Right atrium auricular region (tissue), 2 donors: ENCODE measurements around the gene SLFN14. TPM values are rescaled to one million over a fixed set of nuclear protein-coding genes. Genes with fewer than 3 reads are reported as not detected.

Source experiments
- DNase-seq: peaks from one replicate; pipeline ENCODE4 v3.0.0-alpha.2; 2019; ENCODE audit warnings: low spot score
- H3K27ac ChIP-seq, 2 donors: fragments of 200-600 bp; sonication (generic); 1 replicate in 1 of 2; 2 replicates in 1 of 2; pipeline ENCODE4 v1.5.1; 2016 to 2019
- H3K27me3 ChIP-seq, 2 donors: fragments of 200-600 bp; sonication (generic); one replicate each; pipeline versions ENCODE4 v1.5.1 to v1.6.0; 2017 to 2019
- H3K36me3 ChIP-seq: fragments of 200-600 bp; sonication (generic); one replicate; pipeline ENCODE4 v1.5.1; 2016
- H3K4me1 ChIP-seq, 2 donors: fragments of 200-600 bp; sonication (generic); one replicate each; pipeline versions ENCODE4 v1.5.1 to v1.6.0; 2017 to 2019
- H3K4me3 ChIP-seq, 2 donors: fragments of 200-600 bp; sonication (generic); 1 replicate in 1 of 2; 2 replicates in 1 of 2; pipeline ENCODE4 v1.5.1; 2017 to 2019; ENCODE audit warnings: mild to moderate bottlenecking in 1 of 2, moderate library complexity in 1 of 2
- H3K9me3 ChIP-seq, 2 donors: fragments of 200-600 bp; sonication (generic); one replicate each; pipeline ENCODE4 v1.5.1; 2019
- total RNA-seq, 2 donors: library from RNA; depleted of rRNA; stranded (reverse); fragments of >200 nt; gene quantifications; one replicate each; pipeline ENCODE4 v1.1.0, GENCODE V29; 2016
- TF ChIP-seq, protein P1 (sequence below), 2 donors: fragments of 200-600 bp; sonication (generic); IDR thresholded peaks; one replicate each; pipeline ENCODE4 v1.5.1; 2019; ENCODE audit warnings: antibody characterized with exemption in 2 of 2

SLFN14 gene
- total RNA-seq, 2 donors from 2014 or later, result not detected

DNA sequence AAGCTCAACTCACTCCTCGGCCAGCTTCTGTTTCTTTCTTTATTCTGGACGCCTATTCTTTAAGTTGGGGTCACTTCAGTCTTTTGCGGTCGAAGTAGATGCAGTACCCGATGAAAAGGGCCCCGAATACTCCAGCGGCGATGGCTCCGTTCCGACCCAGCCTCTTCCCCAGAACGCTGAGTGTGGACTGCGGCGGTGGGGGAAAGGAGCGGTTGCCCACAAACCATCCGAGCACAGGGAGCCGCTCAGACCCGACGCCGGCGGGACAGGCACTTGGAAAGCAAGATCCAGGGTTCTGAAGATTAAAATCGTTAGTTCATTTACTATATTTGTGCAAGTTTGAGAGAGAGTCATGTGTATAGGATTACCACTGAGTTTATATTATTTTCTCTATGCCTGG is 45.6 kb downstream of the SLFN14 start:
- Histone ChIP-seq H3K27me3 (peaks cover 0 to 4% of the 10 kb centered on the region in 2 donors), H3K27ac (no peak overlapping the region), H3K4me1 (no peaks in the 10 kb centered on the region), H3K4me3 (no peak overlapping the region), H3K9me3 (no peaks in the 10 kb centered on the region), H3K36me3 (no peaks in the 10 kb centered on the region)
- no peak for DNase-seq
- TF ChIP-seq, protein P1, sequence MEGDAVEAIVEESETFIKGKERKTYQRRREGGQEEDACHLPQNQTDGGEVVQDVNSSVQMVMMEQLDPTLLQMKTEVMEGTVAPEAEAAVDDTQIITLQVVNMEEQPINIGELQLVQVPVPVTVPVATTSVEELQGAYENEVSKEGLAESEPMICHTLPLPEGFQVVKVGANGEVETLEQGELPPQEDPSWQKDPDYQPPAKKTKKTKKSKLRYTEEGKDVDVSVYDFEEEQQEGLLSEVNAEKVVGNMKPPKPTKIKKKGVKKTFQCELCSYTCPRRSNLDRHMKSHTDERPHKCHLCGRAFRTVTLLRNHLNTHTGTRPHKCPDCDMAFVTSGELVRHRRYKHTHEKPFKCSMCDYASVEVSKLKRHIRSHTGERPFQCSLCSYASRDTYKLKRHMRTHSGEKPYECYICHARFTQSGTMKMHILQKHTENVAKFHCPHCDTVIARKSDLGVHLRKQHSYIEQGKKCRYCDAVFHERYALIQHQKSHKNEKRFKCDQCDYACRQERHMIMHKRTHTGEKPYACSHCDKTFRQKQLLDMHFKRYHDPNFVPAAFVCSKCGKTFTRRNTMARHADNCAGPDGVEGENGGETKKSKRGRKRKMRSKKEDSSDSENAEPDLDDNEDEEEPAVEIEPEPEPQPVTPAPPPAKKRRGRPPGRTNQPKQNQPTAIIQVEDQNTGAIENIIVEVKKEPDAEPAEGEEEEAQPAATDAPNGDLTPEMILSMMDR (IDR thresholded peaks at IDR 0.05), result no peak

DNA sequence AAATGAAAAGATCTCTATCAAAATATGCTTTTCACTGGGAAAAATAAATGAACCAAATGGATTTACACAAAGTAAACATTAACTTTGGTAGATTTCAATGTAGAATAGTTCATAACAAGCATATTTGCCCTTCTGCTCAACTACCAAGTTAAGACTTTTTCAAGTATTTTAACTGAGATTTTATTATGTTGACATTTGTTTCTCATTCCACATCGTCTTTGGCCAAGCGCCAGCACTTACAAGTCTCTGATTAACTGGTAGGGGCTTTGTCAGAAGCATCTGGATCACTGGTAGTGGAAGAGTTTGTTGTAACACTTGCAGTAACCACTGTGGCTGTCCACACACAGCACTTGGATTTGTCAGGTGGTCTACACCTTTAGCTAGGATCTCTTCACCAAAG is 46.1 kb downstream of the SLFN14 start:
- no peak for DNase-seq
- TF ChIP-seq, protein P1 (IDR thresholded peaks at IDR 0.05), result no peak
- Histone ChIP-seq H3K4me3 (no peak overlapping the region), H3K9me3 (no peaks in the 10 kb centered on the region), H3K36me3 (no peaks in the 10 kb centered on the region), H3K4me1 (no peaks in the 10 kb centered on the region), H3K27me3 (peaks cover 0 to 4% of the 10 kb centered on the region in 2 donors), H3K27ac (no peak overlapping the region)

Other genes starting within 250 kb of the SLFN14 start
- 10 to 100 TPM; 19.8 to 20.8 TPM for gene SLFN11, start 187.2 kb downstream of the SLFN14 start, total RNA-seq
- gene SLFN12, start 128.3 kb downstream of the SLFN14 start, total RNA-seq, result 1 to 10 TPM; 3.4 to 3.6 TPM
- gene SLFN13, start 112.1 kb downstream of the SLFN14 start, total RNA-seq, result 1 to 10 TPM; 1.1 to 1.3 TPM
- gene SLFN12L, start 23.1 kb downstream of the SLFN14 start, total RNA-seq, result under 1 TPM; 0.22 to 0.59 TPM
- gene PEX12, start 17.8 kb upstream of the SLFN14 start, total RNA-seq, result 1 to 10 TPM; 8.7 to 8.9 TPM
- 10 to 100 TPM; 79.8 to 80.1 TPM for gene AP2B1, start 26.5 kb upstream of the SLFN14 start, total RNA-seq
- gene RASL10B, start 170.8 kb upstream of the SLFN14 start, total RNA-seq, result 10 to 100 TPM; 39.2 to 61.9 TPM
- not detected for gene GAS2L2, start 192.4 kb upstream of the SLFN14 start, total RNA-seq
- not detected for gene C17orf50, start 200.1 kb upstream of the SLFN14 start, total RNA-seq
- 10 to 100 TPM; 10.5 to 14.9 TPM for gene MMP28, start 234.8 kb upstream of the SLFN14 start, total RNA-seq
- 10 to 100 TPM; 25.7 to 31.7 TPM for gene TAF15, start 248.7 kb upstream of the SLFN14 start, total RNA-seq